GM10266 (cell line): ENCODE measurements around the gene DYRK1A.

Experiments
- DNase-seq: peaks from one replicate; pipeline ENCODE4 v3.0.0; 2012; ENCODE audit errors: extremely low spot score
- CTCF ChIP-seq: IDR thresholded peaks from 2 replicates; pipeline ENCODE4 v1.5.1; 2012; ENCODE audit warnings: mild to moderate bottlenecking, low read depth; ENCODE audit not compliant: control insufficient read depth, insufficient read depth; ENCODE audit errors: missing control alignments

DYRK1A gene

GRCh38 chr21:37558676-37559211 is 192.2 kb downstream of the DYRK1A start:
- DNase-seq, result no peak
- TF ChIP-seq CTCF, result no peak

- no peak for TF ChIP-seq CTCF
- no peak for DNase-seq
These were observed 193.8 kb downstream of the DYRK1A start for GRCh38 chr21:37560385-37560784.

GRCh38 chr21:37561506-37561905 is 194.9 kb downstream of the DYRK1A start:
- no peak for DNase-seq
- no peak for TF ChIP-seq CTCF

GRCh38 chr21:37561941-37562919 is 195.7 kb downstream of the DYRK1A start:
- TF ChIP-seq CTCF, result no peak
- DNase-seq, result no peak

GRCh38 chr21:37562920-37563640 is 196.5 kb downstream of the DYRK1A start:
- DNase-seq, result no peak
- TF ChIP-seq CTCF, result no peak

- peak; percentile 92 for DNase-seq
- peak; percentile 58 for TF ChIP-seq CTCF
These were observed 197.2 kb downstream of the DYRK1A start for GRCh38 chr21:37563641-37564340.
